Ectodermal cell (in vitro differentiated cells): ENCODE data around the gene SLC6A9.

Experiments used
- H3K27ac ChIP-seq: 2 replicates; pipeline ENCODE4 v1.7.0; 2013; ENCODE audit warnings: mild to moderate bottlenecking, low read depth, low read length; ENCODE audit not compliant: insufficient read depth, poor library complexity, severe bottlenecking
- H3K27me3 ChIP-seq: 2 replicates; pipeline ENCODE4 v1.7.0; 2013; ENCODE audit warnings: mild to moderate bottlenecking, low read length; ENCODE audit not compliant: insufficient read depth, control insufficient read depth, poor library complexity, severe bottlenecking
- H3K36me3 ChIP-seq: one replicate; pipeline ENCODE4 v1.7.0; 2013; ENCODE audit warnings: low read length; ENCODE audit not compliant: control insufficient read depth, insufficient read depth
- H3K4me1 ChIP-seq: one replicate; pipeline ENCODE4 v1.7.0; 2013; ENCODE audit warnings: low read length; ENCODE audit not compliant: control insufficient read depth, insufficient read depth
- H3K4me3 ChIP-seq: 2 replicates; pipeline ENCODE4 v1.7.0; 2013; ENCODE audit warnings: low read depth, low read length, control low read depth; ENCODE audit not compliant: insufficient read depth
- H3K9me3 ChIP-seq: 2 replicates; pipeline ENCODE4 v1.7.0; 2013; ENCODE audit warnings: mild to moderate bottlenecking, low read length, moderate library complexity; ENCODE audit not compliant: control insufficient read depth
- WGBS, 2 experiments: methylation state at CpG; one replicate each; pipeline ENCODE4 v1.1.7; 2013; ENCODE audit warnings: missing lambda C conversion rate in 2 of 2; 5-methylcytosine and 5-hydroxymethylcytosine counted together

SLC6A9 gene

GRCh38 chr1:43994794-43995790 is 36.2 kb downstream of the SLC6A9 start:
- peaks cover 6% of the 10 kb centered on the region for H3K36me3 ChIP-seq
- no peaks in the 10 kb centered on the region for H3K9me3 ChIP-seq
- 82 to 84% methylated on average over 15 of the region's 15 CpGs for WGBS, 2 experiments
- peak overlapping the region; percentile 13 for H3K27ac ChIP-seq
- H3K4me1 ChIP-seq, result peaks cover 22% of the 10 kb centered on the region
- peaks cover 5% of the 10 kb centered on the region for H3K27me3 ChIP-seq
- H3K4me3 ChIP-seq, result no peak overlapping the region

DNA sequence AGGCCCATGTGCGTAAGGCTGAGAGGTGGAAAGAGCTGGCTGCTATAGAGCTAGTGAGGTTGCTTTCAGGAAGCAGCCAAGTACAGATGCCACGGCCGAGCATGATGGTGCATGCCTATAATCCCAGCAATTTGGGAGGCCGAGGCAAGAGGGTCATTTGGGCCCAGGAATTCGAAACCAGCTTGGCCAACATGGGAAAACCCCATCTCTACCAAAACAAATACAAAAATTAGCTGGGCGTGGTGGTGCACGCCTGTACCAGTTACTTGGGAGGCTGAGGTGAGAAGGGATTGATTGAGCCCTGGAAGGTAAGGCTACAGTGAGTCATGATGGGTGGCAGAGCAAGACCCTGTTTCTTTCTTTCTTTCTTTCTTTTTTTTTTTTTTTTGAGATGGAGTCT is 37.2 kb downstream of the SLC6A9 start:
- no peaks in the 10 kb centered on the region for H3K36me3 ChIP-seq
- no peak overlapping the region for H3K4me3 ChIP-seq
- peaks cover 5% of the 10 kb centered on the region for H3K27me3 ChIP-seq
- H3K27ac ChIP-seq, result no peak overlapping the region
- H3K9me3 ChIP-seq, result no peaks in the 10 kb centered on the region
- 92 to 93% methylated on average over 7 of the region's 7 CpGs for WGBS, 2 experiments
- peaks cover 22% of the 10 kb centered on the region for H3K4me1 ChIP-seq

DNA sequence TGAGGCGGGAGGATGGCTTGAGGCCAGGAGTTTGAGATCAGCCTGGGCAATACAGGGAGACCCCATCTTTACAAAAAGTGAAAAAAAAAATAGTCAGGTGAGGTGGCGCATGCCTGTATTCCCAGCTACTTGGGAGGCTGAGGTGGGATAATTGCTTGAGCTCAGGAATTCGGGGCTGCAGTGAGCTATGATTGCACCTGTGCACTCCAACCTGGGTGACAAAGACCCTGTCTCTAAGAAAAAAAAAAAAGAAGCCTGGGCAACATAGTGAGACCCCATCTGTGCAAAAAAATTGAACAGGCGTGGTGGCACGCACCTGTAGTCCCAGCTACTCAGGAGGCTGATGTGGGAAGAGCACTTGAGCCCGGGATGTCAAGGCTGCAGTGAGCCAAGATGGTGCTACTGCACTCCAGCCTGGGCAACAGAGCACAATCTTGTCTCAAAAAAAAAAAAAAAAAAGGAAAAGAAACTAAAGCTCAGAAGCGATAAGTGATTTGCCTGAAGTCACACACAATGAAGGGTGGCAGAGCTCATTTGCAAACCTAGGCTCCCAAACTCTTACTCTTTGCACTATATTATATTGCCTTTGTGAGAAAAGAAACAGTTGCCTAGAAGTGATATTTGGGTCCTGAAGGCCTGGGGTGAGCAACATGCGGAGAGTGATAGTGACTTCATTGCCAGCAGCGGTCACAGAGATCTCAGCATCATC is 37.9 kb downstream of the SLC6A9 start:
- Histone ChIP-seq H3K36me3 (no peaks in the 10 kb centered on the region), H3K4me1 (peaks cover 22% of the 10 kb centered on the region), H3K27ac (no peak overlapping the region), H3K9me3 (no peaks in the 10 kb centered on the region), H3K4me3 (no peak overlapping the region), H3K27me3 (peaks cover 5% of the 10 kb centered on the region)
- 93 to 96% methylated on average over 8 to 9 of the region's 9 CpGs for WGBS, 2 experiments

DNA sequence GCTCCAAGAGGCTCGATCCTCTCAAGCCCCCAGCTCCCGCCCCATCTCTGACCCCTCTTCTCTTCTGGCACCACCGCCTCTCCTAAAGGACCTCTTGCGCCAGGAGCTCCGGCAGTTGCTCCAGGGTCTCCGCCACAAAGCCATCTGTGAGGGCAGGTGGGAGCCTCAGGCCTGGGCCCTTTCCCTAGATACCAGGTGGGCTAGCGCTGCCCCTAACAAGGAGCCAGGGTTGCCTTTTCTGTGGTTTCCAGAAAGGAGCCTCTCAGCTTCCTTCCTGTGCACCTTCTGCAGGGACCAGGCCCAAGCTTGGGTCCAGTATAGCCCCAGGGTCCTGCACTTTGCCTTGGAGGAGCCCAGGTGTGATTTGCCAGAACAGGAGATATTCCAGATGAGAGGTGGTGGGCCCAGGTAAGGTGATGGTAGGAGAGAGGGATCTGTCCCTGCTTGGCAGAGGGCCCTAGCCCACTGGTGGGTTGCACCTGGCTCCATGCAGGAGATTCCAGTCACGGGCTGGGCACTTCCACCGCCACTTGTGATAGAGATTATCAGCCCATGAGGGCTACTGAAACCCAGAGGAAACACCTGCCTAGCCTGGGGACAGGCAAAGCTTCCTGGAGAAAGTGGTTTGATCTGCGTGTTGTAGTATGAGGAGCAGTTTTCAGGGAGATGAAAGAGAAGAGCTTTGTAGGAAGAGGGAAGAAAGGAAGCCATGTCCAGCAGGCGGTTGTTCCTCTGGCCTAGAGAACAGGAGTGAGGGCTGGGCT is 38.8 kb downstream of the SLC6A9 start:
- WGBS, 2 experiments, result 49 to 52% methylated on average over 11 of the region's 11 CpGs
- H3K27me3 ChIP-seq, result peaks cover 5% of the 10 kb centered on the region
- H3K9me3 ChIP-seq, result no peaks in the 10 kb centered on the region
- H3K4me1 ChIP-seq, result peaks cover 21% of the 10 kb centered on the region
- H3K36me3 ChIP-seq, result no peaks in the 10 kb centered on the region
- H3K4me3 ChIP-seq, result peak overlapping the region; percentile 39
- no peak overlapping the region for H3K27ac ChIP-seq

DNA sequence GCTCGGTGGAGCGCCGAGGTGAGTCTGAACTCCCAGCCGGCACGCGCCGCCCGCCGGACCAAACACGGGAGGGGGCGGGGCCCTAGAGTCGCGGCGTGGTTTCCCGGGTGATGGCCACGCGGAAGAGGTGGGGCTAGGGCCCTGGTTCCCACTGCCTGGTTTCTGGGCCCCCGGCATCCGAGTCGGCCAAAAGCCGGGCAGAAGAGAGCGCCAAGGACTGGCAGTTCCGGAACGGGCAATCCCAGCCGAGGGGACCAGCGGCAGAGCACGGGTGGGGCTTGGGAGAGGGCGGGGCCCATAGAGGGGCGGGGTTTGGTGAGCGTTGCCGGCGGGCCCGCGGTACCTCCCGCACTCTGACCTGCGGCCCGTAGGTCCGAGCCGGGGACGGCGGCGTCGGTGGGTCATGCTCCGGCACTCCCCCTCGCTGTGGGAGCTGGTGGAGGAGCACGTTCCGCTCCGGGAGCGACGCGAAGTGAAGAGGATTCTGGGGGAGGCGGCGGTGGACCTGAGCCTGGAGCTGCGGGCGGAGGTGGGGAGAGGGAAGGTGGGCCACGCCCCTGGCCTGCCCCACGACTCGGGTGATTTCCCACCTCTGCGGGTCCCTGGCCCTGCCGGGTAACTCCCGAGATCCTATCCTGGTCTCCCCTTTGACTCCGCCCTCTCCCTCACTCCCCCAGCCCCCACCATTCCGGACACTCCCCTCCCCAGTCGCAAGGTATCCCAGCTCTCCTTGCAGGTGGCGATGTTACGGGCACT is 39.6 kb downstream of the SLC6A9 start, which contains the start of gene CCDC24:
CCDC24 (plus strand) TSS at position 124 of the 756 bp plus-strand sequence; CDS start at position 404, 280 bp downstream.
- H3K27me3 ChIP-seq, result peaks cover 5% of the 10 kb centered on the region
- no peaks in the 10 kb centered on the region for H3K36me3 ChIP-seq
- H3K4me1 ChIP-seq, result peaks cover 14% of the 10 kb centered on the region
- no peak within 1 kb of the TSS for H3K27ac ChIP-seq
- peak within 1 kb of the TSS; percentile 39 for H3K4me3 ChIP-seq
- no peaks in the 10 kb centered on the region for H3K9me3 ChIP-seq
- 0% methylated on average over 66 of the region's 66 CpGs for WGBS, 2 experiments

GRCh38 chr1:43991200-43991475 is 40.1 kb downstream of the SLC6A9 start:
- H3K27me3 ChIP-seq, result peaks cover 5% of the 10 kb centered on the region
- H3K27ac ChIP-seq, result no peak overlapping the region
- H3K9me3 ChIP-seq, result no peaks in the 10 kb centered on the region
- no peaks in the 10 kb centered on the region for H3K36me3 ChIP-seq
- H3K4me1 ChIP-seq, result peaks cover 9% of the 10 kb centered on the region
- peak overlapping the region; percentile 39 for H3K4me3 ChIP-seq
- WGBS, 2 experiments, result 6% methylated on average over 10 of the region's 10 CpGs

- no peaks in the 10 kb centered on the region for H3K9me3 ChIP-seq
- H3K4me1 ChIP-seq, result peaks cover 5% of the 10 kb centered on the region
- no peaks in the 10 kb centered on the region for H3K36me3 ChIP-seq
- H3K4me3 ChIP-seq, result peak overlapping the region; percentile 39
- 81% methylated on average over 19 of the region's 19 CpGs for WGBS, 2 experiments
- H3K27me3 ChIP-seq, result peaks cover 5% of the 10 kb centered on the region
- no peak overlapping the region for H3K27ac ChIP-seq
These were observed 40.7 kb downstream of the SLC6A9 start for GRCh38 chr1:43990271-43991199.

DNA sequence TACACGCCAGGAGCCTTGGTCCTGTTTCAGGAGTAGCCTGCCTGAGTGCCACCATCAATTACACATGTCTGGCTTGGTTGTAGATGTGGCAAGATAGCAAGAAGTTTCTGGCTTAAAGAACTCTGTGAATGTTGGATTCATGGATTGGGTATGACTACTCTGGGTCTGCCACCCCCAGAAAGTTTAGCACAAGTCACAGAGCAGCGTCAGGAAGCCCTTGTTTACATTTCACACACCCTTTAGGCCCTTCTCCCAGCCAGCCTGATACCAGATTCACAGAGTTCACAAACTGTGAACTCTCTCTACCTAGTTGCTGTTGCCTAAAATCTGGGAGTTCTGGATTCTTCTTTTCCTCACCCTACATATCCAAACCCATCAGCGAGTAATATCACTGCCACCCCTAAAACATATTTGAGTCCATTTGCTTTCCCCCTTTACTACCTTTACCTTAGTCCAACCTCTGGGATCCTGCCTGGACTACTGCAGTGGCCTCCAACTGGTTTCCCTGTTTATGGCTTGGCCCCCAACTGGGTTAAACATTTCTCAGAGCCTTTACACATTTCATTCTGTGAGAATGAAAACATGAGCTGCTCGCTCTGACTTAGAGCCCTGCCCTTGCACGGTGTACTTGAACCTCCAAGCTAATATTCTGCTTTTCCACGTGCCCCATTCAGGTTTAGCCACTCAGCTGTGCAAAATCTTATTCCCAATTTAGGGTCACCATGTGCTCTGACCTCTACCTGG is 43.9 kb downstream of the SLC6A9 start:
- no peak overlapping the region for H3K27ac ChIP-seq

More for the DNA sequence above, 43.9 kb downstream of the SLC6A9 start:
- 90% methylated on average over 6 of the region's 6 CpGs for WGBS, 2 experiments
- Histone ChIP-seq H3K36me3 (no peaks in the 10 kb centered on the region), H3K27me3 (peaks cover 1% of the 10 kb centered on the region), H3K4me1 (peaks cover 5% of the 10 kb centered on the region), H3K4me3 (no peak overlapping the region), H3K9me3 (no peaks in the 10 kb centered on the region)
